ENCODE results near the gene EXOC3L4. TPM values are rescaled to one million over a fixed set of nuclear protein-coding genes. Genes with fewer than 3 reads are reported as not detected.
A peak's percentile ranks its signal among the peaks of the same experiment; 100 is the strongest.
"Not testable (repeated sequence)": the region's sequence is repeated elsewhere in the genome, so short reads cannot be mapped to it uniquely, and the experiment has no call there.

EXOC3L4 gene
- total RNA-seq, 8 experiments from 2014 or later, result 0.13 to 3.0 (median 0.39) TPM; not detected in 2

DNA sequence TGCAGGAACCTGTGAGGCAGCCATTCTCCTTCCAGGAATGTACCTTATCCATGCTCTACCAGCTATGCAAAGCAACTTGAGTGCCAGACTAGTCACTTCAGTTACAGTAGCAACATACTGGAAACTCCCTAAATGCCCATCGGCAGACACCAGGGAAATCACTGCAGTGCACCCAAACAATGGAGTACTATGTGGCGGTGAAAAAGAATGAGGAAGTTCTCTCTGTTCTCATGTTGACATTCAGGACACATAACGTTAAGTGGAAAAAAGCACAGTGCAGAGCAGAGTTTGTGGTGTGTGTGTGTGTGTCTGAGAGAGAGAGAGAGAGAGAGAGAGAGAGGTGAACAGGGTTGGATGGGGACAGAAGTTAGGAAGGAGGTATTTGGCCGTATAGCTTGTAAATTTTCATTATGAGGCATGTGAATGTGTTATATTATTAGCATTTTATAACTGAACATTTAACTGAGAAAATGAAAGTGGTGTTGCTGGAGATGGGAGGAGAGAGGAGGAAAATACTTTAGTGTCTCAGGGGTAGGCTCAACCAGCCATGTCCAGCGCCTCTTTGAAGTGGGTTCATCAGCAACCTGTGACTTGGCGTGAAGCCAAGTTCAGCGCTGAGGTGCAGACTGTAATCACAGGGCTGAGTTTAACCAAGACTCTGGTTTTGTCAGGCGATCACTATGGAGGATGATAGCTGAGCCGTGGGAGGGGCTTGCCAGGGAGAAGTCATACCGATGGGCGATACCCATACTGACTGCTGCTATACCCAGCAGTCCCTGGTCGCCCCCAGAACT is 46.0 kb downstream of the EXOC3L4 start:
- WGBS, 10 experiments, result 46 to 93% (median 76%) methylated on average over 1 to 8 of the region's 12 CpGs; no CpG with 5 or more reads in 1 of the 10 experiments
- Histone ChIP-seq H3K4me1 (replicated peaks in 1 of 2) (peaks cover 15 to 36% of the 10 kb centered on the region in 2 donors), H3K4me3 (no peak overlapping the region), H3K27ac (no peak overlapping the region)
- no peak for ATAC-seq (replicated peaks in 6 of 8)
- in situ Hi-C loops (cut with MboI; ENCODE audit: low pct_unique_long_range_greater_than_20kb in 2 of 9, low sequenced_read_pairs in 9 of 9, unreplicated experiment in 9 of 9), result no loop called here

- H3K4me3 ChIP-seq, result no peak overlapping the region
- H3K27ac ChIP-seq, result no peak overlapping the region
- in situ Hi-C loops (cut with MboI; ENCODE audit: low pct_unique_long_range_greater_than_20kb in 2 of 9, low sequenced_read_pairs in 9 of 9, unreplicated experiment in 9 of 9), result no loop called here
- peaks cover 15 to 36% of the 10 kb centered on the region in 2 donors for H3K4me1 ChIP-seq (replicated peaks in 1 of 2)
- 0 to 90% (median 42%) methylated on average over 1 to 7 of the region's 8 CpGs; no CpG with 5 or more reads in 1 of the 10 experiments for WGBS, 10 experiments
- peak in 1 of 8 experiments; percentile 50 for ATAC-seq (replicated peaks in 6 of 8)
These were observed 46.7 kb downstream of the EXOC3L4 start for GRCh38 chr14:103141117-103141796.

DNA sequence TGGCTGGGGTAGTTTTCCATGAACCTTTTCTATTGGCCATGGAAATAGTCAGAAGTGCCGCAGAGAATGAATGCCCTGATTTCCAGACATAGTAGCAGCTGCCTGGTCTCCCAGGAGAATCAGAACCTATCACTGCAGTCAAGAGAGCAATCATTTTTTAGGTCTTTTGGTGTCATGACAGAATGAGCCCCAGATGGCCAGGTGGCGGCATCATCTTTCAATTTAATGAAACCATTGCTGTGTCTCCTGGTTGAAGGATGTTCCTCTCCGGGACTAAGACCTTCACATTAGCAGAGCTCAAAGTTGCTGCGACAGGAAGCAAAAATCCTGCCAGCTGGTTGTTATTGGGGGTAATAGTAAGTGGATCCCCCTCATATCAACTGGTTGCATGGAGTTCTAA is 47.5 kb downstream of the EXOC3L4 start:
- peak in 5 of 8 experiments; percentile 53 to 85 (median 70) for ATAC-seq (replicated peaks in 6 of 8)
- no peak overlapping the region for H3K4me3 ChIP-seq

GRCh38 chr14:103142721-103143302 is 48.3 kb downstream of the EXOC3L4 start:
- ATAC-seq (replicated peaks in 6 of 8), result no peak
- no peak overlapping the region for H3K4me3 ChIP-seq
- WGBS, 10 experiments, result 0 to 100% (median 63%) methylated on average over 1 to 5 of the region's 5 CpGs; no CpG with 5 or more reads in 2 of the 10 experiments
- no peak overlapping the region for H3K27ac ChIP-seq
- in situ Hi-C loops (cut with MboI; ENCODE audit: low pct_unique_long_range_greater_than_20kb in 2 of 9, low sequenced_read_pairs in 9 of 9, unreplicated experiment in 9 of 9), result no loop called here
- H3K4me1 ChIP-seq (replicated peaks in 1 of 2), result peaks cover 15 to 32% of the 10 kb centered on the region in 2 donors

More for the DNA sequence above, 47.5 kb downstream of the EXOC3L4 start:
- H3K4me1 ChIP-seq (replicated peaks in 1 of 2), result peaks cover 15 to 33% of the 10 kb centered on the region in 2 donors
- in situ Hi-C loops (cut with MboI; ENCODE audit: low pct_unique_long_range_greater_than_20kb in 2 of 9, low sequenced_read_pairs in 9 of 9, unreplicated experiment in 9 of 9), result no loop called here
- 37 to 100% (median 57%) methylated on average over 1 to 4 of the region's 4 CpGs; no CpG with 5 or more reads in 1 of the 10 experiments for WGBS, 10 experiments
- H3K27ac ChIP-seq, result no peak overlapping the region

DNA sequence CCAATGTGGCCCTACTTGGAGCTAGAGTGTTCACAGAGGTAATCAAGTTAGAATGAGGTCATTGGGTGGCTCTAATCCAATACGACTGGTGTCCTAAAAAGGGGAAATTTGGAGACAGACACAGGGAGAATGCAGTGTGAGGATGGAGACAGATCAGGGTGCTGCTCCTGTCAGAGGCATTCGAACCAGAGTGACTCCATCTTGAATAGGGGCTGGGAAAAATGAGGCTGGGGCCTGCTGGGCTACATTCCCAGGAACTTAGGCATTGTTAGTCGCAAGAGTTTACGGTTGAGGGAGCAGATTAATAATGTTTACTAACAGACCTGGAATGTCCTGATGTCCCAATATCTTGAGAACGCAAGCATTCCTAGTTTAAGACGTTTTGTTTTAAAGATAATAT is 49.0 kb downstream of the EXOC3L4 start:
- in situ Hi-C loops (cut with MboI; ENCODE audit: low pct_unique_long_range_greater_than_20kb in 2 of 9, low sequenced_read_pairs in 9 of 9, unreplicated experiment in 9 of 9), result no loop called here
- no peak for ATAC-seq (replicated peaks in 6 of 8)
- Histone ChIP-seq H3K4me1 (replicated peaks in 1 of 2) (peaks cover 15 to 29% of the 10 kb centered on the region in 2 donors), H3K4me3 (no peak overlapping the region), H3K27ac (no peak overlapping the region)
- WGBS, 10 experiments, result 0 to 100% (median 63%) methylated on average over 2 to 6 of the region's 6 CpGs

GRCh38 chr14:103144085-103144484 is 49.6 kb downstream of the EXOC3L4 start:
- in situ Hi-C loops (cut with MboI; ENCODE audit: low pct_unique_long_range_greater_than_20kb in 2 of 9, low sequenced_read_pairs in 9 of 9, unreplicated experiment in 9 of 9), result no loop called here
- 0 to 85% (median 63%) methylated on average over 1 to 4 of the region's 4 CpGs for WGBS, 10 experiments
- ATAC-seq (replicated peaks in 6 of 8), result no peak
- H3K4me1 ChIP-seq (replicated peaks in 1 of 2), result peaks cover 13 to 23% of the 10 kb centered on the region in 2 donors
- H3K4me3 ChIP-seq, result no peak overlapping the region
- no peak overlapping the region for H3K27ac ChIP-seq

DNA sequence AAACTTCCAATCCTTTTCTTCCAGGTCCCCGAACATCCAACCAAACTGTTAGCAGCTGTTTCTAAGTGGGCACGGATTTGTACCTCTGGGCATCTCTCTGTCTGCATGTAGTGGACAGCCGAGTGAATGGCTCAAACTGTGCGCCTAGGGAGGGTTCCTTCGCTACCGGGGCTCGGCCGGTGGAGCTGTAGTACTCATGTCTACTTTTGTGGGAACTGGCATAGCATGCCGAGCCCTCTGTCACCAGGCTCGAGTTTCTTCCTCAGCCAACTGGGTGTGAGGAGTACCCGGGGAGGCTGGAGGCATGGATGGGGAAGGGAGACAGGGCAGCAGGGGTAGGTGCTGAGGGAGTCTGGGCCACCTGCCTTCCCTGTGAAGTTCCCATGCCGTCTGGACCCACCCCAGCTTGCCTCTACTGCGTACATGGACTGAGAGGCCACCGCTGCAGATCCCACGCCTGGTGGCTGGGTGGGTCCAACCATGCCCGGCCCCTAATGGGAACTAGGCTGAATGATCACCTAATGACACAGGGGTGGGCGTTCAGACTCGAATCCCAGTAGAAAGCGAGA is 51.7 kb downstream of the EXOC3L4 start:
- in situ Hi-C loops (cut with MboI; ENCODE audit: low pct_unique_long_range_greater_than_20kb in 2 of 9, low sequenced_read_pairs in 9 of 9, unreplicated experiment in 9 of 9), result no loop called here
- WGBS, 10 experiments, result 0 to 97% (median 92%) methylated on average over 2 to 7 of the region's 19 CpGs; no CpG with 5 or more reads in 3 of the 10 experiments
- Histone ChIP-seq H3K27ac (no peak overlapping the region), H3K4me3 (no peak overlapping the region), H3K4me1 (replicated peaks in 1 of 2) (peaks cover 10 to 19% of the 10 kb centered on the region in 2 donors)
- ATAC-seq (replicated peaks in 6 of 8), result no peak

GRCh38 chr14:103149351-103150237 is 55.1 kb downstream of the EXOC3L4 start:
- 50 to 87% (median 75%) methylated on average over 1 to 10 of the region's 10 CpGs; no CpG with 5 or more reads in 1 of the 10 experiments for WGBS, 10 experiments
- Histone ChIP-seq H3K27ac (no peak overlapping the region), H3K4me1 (replicated peaks in 1 of 2) (peaks cover 0 to 3% of the 10 kb centered on the region in 2 donors), H3K4me3 (no peak overlapping the region)
- in situ Hi-C loops (cut with MboI; ENCODE audit: low pct_unique_long_range_greater_than_20kb in 2 of 9, low sequenced_read_pairs in 9 of 9, unreplicated experiment in 9 of 9), result no loop called here
- peak in 2 of 8 experiments; percentile 52 to 55 for ATAC-seq (replicated peaks in 6 of 8)

GRCh38 chr14:103151270-103151945 is 56.9 kb downstream of the EXOC3L4 start:
- in situ Hi-C loops (cut with MboI; ENCODE audit: low pct_unique_long_range_greater_than_20kb in 2 of 9, low sequenced_read_pairs in 9 of 9, unreplicated experiment in 9 of 9), result no loop called here
- 35 to 84% (median 73%) methylated on average over 4 to 11 of the region's 15 CpGs for WGBS, 10 experiments
- H3K27ac ChIP-seq, result no peak overlapping the region
- no peak overlapping the region for H3K4me3 ChIP-seq
- peaks cover 0 to 3% of the 10 kb centered on the region in 2 donors for H3K4me1 ChIP-seq (replicated peaks in 1 of 2)
- ATAC-seq (replicated peaks in 6 of 8), result peak in 5 of 8 experiments; percentile 35 to 46 (median 39)

DNA sequence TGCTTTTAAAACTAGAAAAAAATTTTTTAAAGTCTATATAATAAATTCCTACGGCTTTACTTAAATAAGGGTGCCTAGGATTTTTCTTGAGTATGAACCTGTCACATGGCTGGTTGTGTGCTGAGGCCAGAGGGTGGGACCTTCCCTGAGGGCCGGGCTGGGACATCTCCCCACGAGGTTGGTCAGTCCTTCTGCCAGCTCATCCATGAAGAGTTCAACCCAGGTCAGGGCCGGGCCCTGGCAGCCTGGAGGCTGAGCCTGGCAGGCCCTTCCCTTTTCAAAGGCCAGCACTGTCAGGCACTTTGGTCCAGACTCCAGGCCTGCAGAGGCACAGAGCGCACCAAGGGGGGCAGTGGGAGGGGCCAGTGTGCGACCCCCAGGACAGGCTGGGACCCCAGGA is 60.5 kb downstream of the EXOC3L4 start:
- ATAC-seq (replicated peaks in 6 of 8), result peak in 5 of 8 experiments; percentile 11 to 98 (median 95)
- Histone ChIP-seq H3K27ac (no peak overlapping the region), H3K4me1 (replicated peaks in 1 of 2) (peaks cover 0 to 6% of the 10 kb centered on the region in 2 donors), H3K4me3 (no peak overlapping the region)
- in situ Hi-C loops (cut with MboI; ENCODE audit: low pct_unique_long_range_greater_than_20kb in 2 of 9, low sequenced_read_pairs in 9 of 9, unreplicated experiment in 9 of 9), result no loop called here
- 38 to 100% (median 67%) methylated on average over 1 to 4 of the region's 6 CpGs; no CpG with 5 or more reads in 3 of the 10 experiments for WGBS, 10 experiments

GRCh38 chr14:103155416-103155815 is 60.9 kb downstream of the EXOC3L4 start:
- in situ Hi-C loops (cut with MboI; ENCODE audit: low pct_unique_long_range_greater_than_20kb in 2 of 9, low sequenced_read_pairs in 9 of 9, unreplicated experiment in 9 of 9); H3K4me3 ChIP-seq; H3K4me1 ChIP-seq (replicated peaks in 1 of 2); H3K27ac ChIP-seq; ATAC-seq (replicated peaks in 6 of 8): not testable (repeated sequence)
- WGBS, 10 experiments, result no CpG with 5 or more reads among the region's 12 CpGs

All from motor neuron (in vitro differentiated cells).